Sigmoid colon (tissue), 7 donors: Measurements from ENCODE around the gene KAZN. TPM values are rescaled to one million over a fixed set of nuclear protein-coding genes. Genes with fewer than 3 reads are reported as not detected.

Experiments used
- DNase-seq: peaks from one replicate; pipeline ENCODE4 v3.0.0-alpha.2; 2019
- H3K27ac ChIP-seq, 4 donors: fragments of 200-600 bp; sonication (generic); one replicate each; pipeline ENCODE4 v1.5.1; 2016 to 2019; ENCODE audit warnings: mild to moderate bottlenecking in 1 of 4
- H3K27me3 ChIP-seq, 3 donors: fragments of 200-600 bp; sonication (generic); one replicate each; pipeline ENCODE4 v1.5.1; 2019; ENCODE audit warnings: mild to moderate bottlenecking in 1 of 3
- H3K36me3 ChIP-seq, 4 donors: fragments of 200-600 bp; sonication (generic); one replicate each; pipeline ENCODE4 v1.5.1; 2016 to 2019
- H3K4me1 ChIP-seq, 4 donors: fragments of 200-600 bp; sonication (generic); one replicate each; pipeline ENCODE4 v1.5.1; 2017 to 2019
- H3K4me3 ChIP-seq, 4 donors: fragments of 200-600 bp; sonication (generic); one replicate each; pipeline ENCODE4 v1.5.1; 2017 to 2019; ENCODE audit warnings: mild to moderate bottlenecking in 2 of 4, moderate library complexity in 1 of 4
- H3K9me3 ChIP-seq, 4 donors: fragments of 200-600 bp in 3 of 4; sonication (generic) in 3 of 4; one replicate each; pipeline versions ENCODE4 v1.5.1 to v1.6.1; 2013 to 2019
- EP300 ChIP-seq, 4 donors: sonication (generic); formaldehyde crosslinking; IDR thresholded peaks; one replicate each; pipeline ENCODE4 v1.6.1; 2017; ENCODE audit warnings: antibody characterized with exemption in 4 of 4
- POLR2A ChIP-seq, 2 donors: fragments of 450-650 bp; IDR thresholded peaks; one replicate each; pipeline ENCODE4 v1.6.1; 2016; ENCODE audit warnings: antibody characterized with exemption in 2 of 2, mild to moderate bottlenecking in 2 of 2, moderate library complexity in 2 of 2
- POLR2AphosphoS5 ChIP-seq, 4 donors: sonication (generic); formaldehyde crosslinking; IDR thresholded peaks; one replicate each; pipeline ENCODE4 v1.6.1; 2017; ENCODE audit warnings: antibody characterized with exemption in 4 of 4
- WGBS, 2 donors: extraction: QIAGEN DNeasy Blood & Tissue Kit; methylation state at CpG; one replicate each; pipeline ENCODE4 v1.1.7; 2013; 5-methylcytosine and 5-hydroxymethylcytosine counted together
- intact Hi-C: fragments of 100-400 bp; cut with DNase I; formaldehyde crosslinking; loops from one replicate; pipeline ENCODE4 v1.15.1; 2023
- polyA plus RNA-seq, 3 donors: library from polyadenylated mRNA; stranded (reverse); fragments of 200-250 nt; gene quantifications; one replicate each; pipeline ENCODE4 v1.2.3, GENCODE V29; 2013
- total RNA-seq, 4 donors: library from RNA; depleted of rRNA; stranded (reverse); fragments of >200 nt; gene quantifications; one replicate each; pipeline ENCODE4 v1.1.0, GENCODE V29; 2016
- TF ChIP-seq, protein P1 (sequence below), 4 experiments: fragments of 450-650 bp in 3 of 4; fragments of 200-600 bp in 1 of 4; IDR thresholded peaks; one replicate each; pipeline ENCODE4 v1.5.1; 2016 to 2019; ENCODE audit warnings: antibody characterized with exemption in 4 of 4, mild to moderate bottlenecking in 3 of 4, moderate library complexity in 2 of 4
- donor health status: healthy with polysubstance abuse.
- donor health status: Bipolar disorder and iron deficiency.
- donor health status: healthy.

KAZN gene
- total and polyA plus RNA-seq, 7 donors = 2.5 to 11.4 (median 5.6) TPM

GRCh38 chr1:14607295-14607694 is 8.8 kb downstream of the KAZN start:
- intact Hi-C loops = no loop called here
- DNase-seq = no peak
- Histone ChIP-seq H3K4me3 (no peak overlapping the region), H3K9me3 (no peaks in the 10 kb centered on the region), H3K27ac (no peak overlapping the region), H3K36me3 (no peaks in the 10 kb centered on the region), H3K27me3 (peaks cover 0 to 3% (median 0%) of the 10 kb centered on the region in 3 donors), H3K4me1 (no peaks in the 10 kb centered on the region)
- no peak for TF ChIP-seq EP300 (IDR thresholded peaks at IDR 0.05)
- no peak for TF ChIP-seq POLR2AphosphoS5 (IDR thresholded peaks at IDR 0.05)
- no peak for TF ChIP-seq POLR2A (IDR thresholded peaks at IDR 0.05)
- TF ChIP-seq, protein P1, sequence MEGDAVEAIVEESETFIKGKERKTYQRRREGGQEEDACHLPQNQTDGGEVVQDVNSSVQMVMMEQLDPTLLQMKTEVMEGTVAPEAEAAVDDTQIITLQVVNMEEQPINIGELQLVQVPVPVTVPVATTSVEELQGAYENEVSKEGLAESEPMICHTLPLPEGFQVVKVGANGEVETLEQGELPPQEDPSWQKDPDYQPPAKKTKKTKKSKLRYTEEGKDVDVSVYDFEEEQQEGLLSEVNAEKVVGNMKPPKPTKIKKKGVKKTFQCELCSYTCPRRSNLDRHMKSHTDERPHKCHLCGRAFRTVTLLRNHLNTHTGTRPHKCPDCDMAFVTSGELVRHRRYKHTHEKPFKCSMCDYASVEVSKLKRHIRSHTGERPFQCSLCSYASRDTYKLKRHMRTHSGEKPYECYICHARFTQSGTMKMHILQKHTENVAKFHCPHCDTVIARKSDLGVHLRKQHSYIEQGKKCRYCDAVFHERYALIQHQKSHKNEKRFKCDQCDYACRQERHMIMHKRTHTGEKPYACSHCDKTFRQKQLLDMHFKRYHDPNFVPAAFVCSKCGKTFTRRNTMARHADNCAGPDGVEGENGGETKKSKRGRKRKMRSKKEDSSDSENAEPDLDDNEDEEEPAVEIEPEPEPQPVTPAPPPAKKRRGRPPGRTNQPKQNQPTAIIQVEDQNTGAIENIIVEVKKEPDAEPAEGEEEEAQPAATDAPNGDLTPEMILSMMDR (IDR thresholded peaks at IDR 0.05) = no peak
- 90 to 91% methylated on average over 5 of the region's 5 CpGs for whole genome bisulfite sequencing, 2 donors

- WGBS, 2 donors = 95 to 96% methylated on average over 3 of the region's 3 CpGs
- intact Hi-C loops = no loop called here
- DNase-seq = no peak
- H3K36me3 ChIP-seq = no peaks in the 10 kb centered on the region
- TF ChIP-seq EP300 (IDR thresholded peaks at IDR 0.05) (no peak), POLR2A (IDR thresholded peaks at IDR 0.05) (no peak), POLR2AphosphoS5 (IDR thresholded peaks at IDR 0.05) (no peak)
- TF ChIP-seq, protein P1 (IDR thresholded peaks at IDR 0.05) = no peak
- peaks cover 0 to 3% (median 0%) of the 10 kb centered on the region in 3 donors for H3K27me3 ChIP-seq
- no peak overlapping the region for H3K4me3 ChIP-seq
- H3K9me3 ChIP-seq = no peaks in the 10 kb centered on the region
- no peaks in the 10 kb centered on the region for H3K4me1 ChIP-seq
- no peak overlapping the region for H3K27ac ChIP-seq
Measured at GRCh38 chr1:14608308-14608707, 9.8 kb downstream of the KAZN start.

DNA sequence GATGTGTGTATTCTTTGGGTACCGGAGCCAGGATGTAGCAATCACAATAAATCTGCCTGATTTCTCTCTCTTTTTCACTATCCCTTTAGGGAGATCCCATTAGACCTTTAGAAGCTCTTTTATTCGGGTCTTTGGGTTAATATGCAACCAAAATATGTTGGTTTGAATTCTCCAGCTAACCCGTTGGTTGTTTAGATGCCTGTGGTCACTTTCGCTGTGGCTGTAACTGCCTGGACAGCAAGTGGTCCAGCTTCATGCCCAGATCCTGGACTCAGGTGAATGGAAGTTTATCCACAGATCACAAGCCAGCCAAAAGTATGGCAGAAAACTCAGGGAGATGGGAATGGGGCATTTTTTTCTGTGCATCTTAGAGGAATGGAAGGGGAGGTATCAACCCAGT is 12.3 kb downstream of the KAZN start:
- Histone ChIP-seq H3K4me1 (no peaks in the 10 kb centered on the region), H3K27me3 (peaks cover 0 to 1% (median 0%) of the 10 kb centered on the region in 3 donors), H3K9me3 (no peaks in the 10 kb centered on the region), H3K27ac (no peak overlapping the region), H3K4me3 (no peak overlapping the region), H3K36me3 (no peaks in the 10 kb centered on the region)
- DNase-seq = no peak
- TF ChIP-seq POLR2A (IDR thresholded peaks at IDR 0.05) (no peak), POLR2AphosphoS5 (IDR thresholded peaks at IDR 0.05) (no peak), EP300 (IDR thresholded peaks at IDR 0.05) (no peak)
- TF ChIP-seq, protein P1 (IDR thresholded peaks at IDR 0.05) = no peak
- intact Hi-C loops = no loop called here
- 75 to 82% methylated on average over 4 of the region's 4 CpGs for WGBS, 2 donors

GRCh38 chr1:14611792-14612191 is 13.3 kb downstream of the KAZN start:
- intact Hi-C loops = no loop called here
- TF ChIP-seq POLR2A (IDR thresholded peaks at IDR 0.05) = no peak
- no peak for TF ChIP-seq EP300 (IDR thresholded peaks at IDR 0.05)
- TF ChIP-seq POLR2AphosphoS5 (IDR thresholded peaks at IDR 0.05) = no peak
- TF ChIP-seq, protein P1 (IDR thresholded peaks at IDR 0.05) = no peak
- H3K9me3 ChIP-seq = no peaks in the 10 kb centered on the region
- no peaks in the 10 kb centered on the region for H3K36me3 ChIP-seq
- H3K4me1 ChIP-seq = no peaks in the 10 kb centered on the region
- H3K27ac ChIP-seq = no peak overlapping the region
- DNase-seq = no peak
- no peaks in the 10 kb centered on the region for H3K27me3 ChIP-seq
- no peak overlapping the region for H3K4me3 ChIP-seq
- 90 to 94% methylated on average over 3 of the region's 3 CpGs for WGBS, 2 donors

DNA sequence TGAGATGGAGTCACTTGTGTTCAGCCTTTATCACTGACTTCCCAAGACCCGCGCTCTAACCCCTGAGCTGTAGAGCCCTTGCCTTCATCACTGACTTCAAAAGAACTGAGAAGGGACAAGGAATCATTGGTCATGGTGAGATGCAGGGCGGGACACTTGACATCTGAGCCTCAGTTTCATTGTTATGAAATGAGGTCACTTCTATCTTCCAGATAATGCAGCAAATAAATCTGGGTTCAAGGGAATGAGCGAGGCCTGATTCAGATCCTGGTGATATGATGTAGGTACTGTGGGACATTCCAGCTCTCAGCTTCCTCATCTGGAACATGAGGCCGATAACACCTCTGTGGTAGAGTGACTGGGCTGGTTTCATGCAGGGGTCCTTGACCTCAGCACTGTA is 13.8 kb downstream of the KAZN start:
- Histone ChIP-seq H3K36me3 (no peaks in the 10 kb centered on the region), H3K27ac (no peak overlapping the region), H3K4me1 (no peaks in the 10 kb centered on the region), H3K9me3 (no peaks in the 10 kb centered on the region), H3K4me3 (no peak overlapping the region), H3K27me3 (no peaks in the 10 kb centered on the region)
- no peak for DNase-seq
- WGBS, 2 donors = 84 to 95% methylated on average over 5 of the region's 5 CpGs
- intact Hi-C loops = no loop called here
- TF ChIP-seq POLR2AphosphoS5 (IDR thresholded peaks at IDR 0.05) = no peak
